Natural killer cell (primary cell): ENCODE measurements around the gene C4orf51. TPM values are rescaled to one million over a fixed set of nuclear protein-coding genes. Genes with fewer than 3 reads are reported as not detected.

Experiments used
- ATAC-seq, 3 donors: fragments of 150-1000 bp in 2 of 3; fragments of 200-7000 bp in 1 of 3; cut with Tn5 transposase; 1 replicate in 1 of 3; 2 replicates in 2 of 3; pipeline ENCODE4 v1.10.0; 2021; ENCODE audit warnings: mild to moderate bottlenecking in 2 of 3, moderate library complexity in 2 of 3
- DNase-seq, 2 donors: peaks; one replicate each; pipeline versions ENCODE4 v3.0.0 to v3.0.0-alpha.2; 2013 to 2021; ENCODE audit warnings: mixed read lengths in 1 of 2
- H3K27ac ChIP-seq: one replicate; pipeline ENCODE4 v1.5.1; 2013; ENCODE audit warnings: mild to moderate bottlenecking, low read length
- H3K27me3 ChIP-seq: one replicate; pipeline ENCODE4 v1.6.1; 2013; ENCODE audit warnings: low read length; ENCODE audit not compliant: control insufficient read depth, insufficient read depth
- H3K36me3 ChIP-seq: one replicate; pipeline ENCODE4 v1.6.1; 2013; ENCODE audit warnings: low read length; ENCODE audit not compliant: control insufficient read depth, insufficient read depth
- H3K4me1 ChIP-seq: one replicate; pipeline ENCODE4 v1.6.1; 2013; ENCODE audit warnings: low read length; ENCODE audit not compliant: control insufficient read depth, insufficient read depth
- H3K4me3 ChIP-seq: one replicate; pipeline ENCODE4 v1.5.1; 2013; ENCODE audit warnings: low read length
- H3K9me3 ChIP-seq: one replicate; pipeline ENCODE4 v1.6.1; 2013; ENCODE audit warnings: low read length; ENCODE audit not compliant: control insufficient read depth, insufficient read depth
- H3K27ac Mint-ChIP-seq, 2 donors: one replicate each; pipeline ENCODE4 v1.8.0; 2022; ENCODE audit warnings: mild to moderate bottlenecking in 2 of 2, mixed read lengths in 2 of 2, moderate library complexity in 1 of 2
- H3K27me3 Mint-ChIP-seq, 2 donors: one replicate each; pipeline ENCODE4 v1.8.0; 2022; ENCODE audit warnings: low read depth in 2 of 2, mixed read lengths in 2 of 2
- H3K36me3 Mint-ChIP-seq: one replicate; pipeline ENCODE4 v1.8.0; 2022; ENCODE audit warnings: mixed read lengths
- H3K4me1 Mint-ChIP-seq, 2 donors: one replicate each; pipeline ENCODE4 v1.8.0; 2022; ENCODE audit warnings: mixed read lengths in 2 of 2
- H3K4me3 Mint-ChIP-seq: one replicate; pipeline ENCODE4 v1.8.0; 2022; ENCODE audit warnings: mild to moderate bottlenecking, moderate library complexity, mixed read lengths
- H3K9me3 Mint-ChIP-seq, 2 donors: one replicate each; pipeline ENCODE4 v1.8.0; 2022; ENCODE audit warnings: mixed read lengths in 2 of 2
- CTCF ChIP-seq: fragments of 200-600 bp; IDR thresholded peaks from one replicate; pipeline ENCODE4 v1.8.0; 2022; ENCODE audit warnings: antibody characterized with exemption
- WGBS: methylation state at CpG from one replicate; pipeline ENCODE4 v1.1.7; 2013; ENCODE audit warnings: missing lambda C conversion rate; ENCODE audit not compliant: insufficient coverage; 5-methylcytosine and 5-hydroxymethylcytosine counted together
- intact Hi-C: fragments of 100-400 bp; cut with micrococcal nuclease; formaldehyde crosslinking; loops from one replicate; pipeline ENCODE4 v1.14.2; 2022
- total RNA-seq, 4 donors: library from RNA; stranded (reverse); fragments of 120-200 nt in 1 of 4; gene quantifications; one replicate each; pipeline versions ENCODE4 v1.2.3 to v1.2.4, GENCODE V29; 2013 to 2022

C4orf51 gene
- total RNA-seq, 3 donors from 2014 or later (not counting 1 experiment from before 2014, with no cell fraction given) = not detected

- Histone ChIP-seq H3K4me3 (no peak overlapping the region), H3K4me1 (no peaks in the 10 kb centered on the region), H3K36me3 (peaks cover 25% of the 10 kb centered on the region), H3K9me3 (no peaks in the 10 kb centered on the region), H3K27me3 (no peaks in the 10 kb centered on the region), H3K27ac (no peak overlapping the region)
- Mint-ChIP-seq H3K9me3 (no peaks in the 10 kb centered on the region), H3K27ac (no peak overlapping the region), H3K27me3 (no peaks in the 10 kb centered on the region), H3K36me3 (peaks cover 6% of the 10 kb centered on the region), H3K4me3 (no peak overlapping the region), H3K4me1 (peaks cover 5 to 16% of the 10 kb centered on the region in 2 donors)
- TF ChIP-seq CTCF = no peak
- no CpG with 5 or more reads among the region's 1 CpG for WGBS
- no peak for ATAC-seq
- intact Hi-C loops = no loop called here
- no peak for DNase-seq
Measured at GRCh38 chr4:145643295-145643694, 36.7 kb upstream of the C4orf51 start.

- Mint-ChIP-seq H3K36me3 (peaks cover 6% of the 10 kb centered on the region), H3K27ac (no peak overlapping the region), H3K9me3 (no peaks in the 10 kb centered on the region), H3K4me1 (peaks cover 5 to 16% of the 10 kb centered on the region in 2 donors), H3K27me3 (no peaks in the 10 kb centered on the region), H3K4me3 (no peak overlapping the region)
- ATAC-seq (no peak), DNase-seq (no peak)
- H3K27me3 ChIP-seq = no peaks in the 10 kb centered on the region
- H3K9me3 ChIP-seq = no peaks in the 10 kb centered on the region
- no peak for TF ChIP-seq CTCF
- no peak overlapping the region for H3K27ac ChIP-seq
- H3K4me1 ChIP-seq = no peaks in the 10 kb centered on the region
- peaks cover 25% of the 10 kb centered on the region for H3K36me3 ChIP-seq
- WGBS = 69% methylated on average over 3 of the region's 3 CpGs
- intact Hi-C loops = no loop called here
- H3K4me3 ChIP-seq = no peak overlapping the region
Measured at GRCh38 chr4:145644699-145645098, 35.2 kb upstream of the C4orf51 start.

- H3K36me3 Mint-ChIP-seq = peaks cover 29% of the 10 kb centered on the region
- Histone ChIP-seq H3K4me3 (no peak overlapping the region), H3K27ac (no peak overlapping the region), H3K9me3 (no peaks in the 10 kb centered on the region), H3K27me3 (no peaks in the 10 kb centered on the region), H3K36me3 (peaks cover 28% of the 10 kb centered on the region), H3K4me1 (no peaks in the 10 kb centered on the region)
- H3K4me3 Mint-ChIP-seq = no peak overlapping the region
- H3K27me3 Mint-ChIP-seq = no peaks in the 10 kb centered on the region
- intact Hi-C loops = no loop called here
- WGBS = no CpG with 5 or more reads among the region's 1 CpG
- ATAC-seq (no peak), DNase-seq (no peak)
- H3K9me3 Mint-ChIP-seq = peaks cover 0 to 3% of the 10 kb centered on the region in 2 donors
- no peak overlapping the region for H3K27ac Mint-ChIP-seq
- no peak for TF ChIP-seq CTCF
- no peaks in the 10 kb centered on the region for H3K4me1 Mint-ChIP-seq
Measured at GRCh38 chr4:145656156-145656555, 23.8 kb upstream of the C4orf51 start.

- WGBS = 96% methylated on average over 3 of the region's 3 CpGs
- Mint-ChIP-seq H3K36me3 (peaks cover 35% of the 10 kb centered on the region), H3K27me3 (no peaks in the 10 kb centered on the region), H3K4me1 (no peaks in the 10 kb centered on the region), H3K27ac (no peak overlapping the region), H3K4me3 (no peak overlapping the region), H3K9me3 (peaks cover 3 to 6% of the 10 kb centered on the region in 2 donors)
- Histone ChIP-seq H3K4me1 (no peaks in the 10 kb centered on the region), H3K27ac (no peak overlapping the region), H3K36me3 (peaks cover 13% of the 10 kb centered on the region), H3K9me3 (no peaks in the 10 kb centered on the region), H3K4me3 (no peak overlapping the region), H3K27me3 (no peaks in the 10 kb centered on the region)
- DNase-seq (no peak), ATAC-seq (no peak)
- intact Hi-C loops = no loop called here
- no peak for TF ChIP-seq CTCF
Measured at GRCh38 chr4:145660064-145660463, 19.9 kb upstream of the C4orf51 start.
